Rectal smooth muscle tissue (tissue), 1 donor: ENCODE data around the gene SMARCD3.

ENCODE experiments used
- H3K27ac ChIP-seq: one replicate; pipeline ENCODE4 v1.7.0; 2013; ENCODE audit warnings: low read depth, low read length, inconsistent platforms
- H3K27me3 ChIP-seq: one replicate; pipeline ENCODE4 v1.7.0; 2013; ENCODE audit warnings: low read length; ENCODE audit not compliant: control insufficient read depth, insufficient read depth
- H3K36me3 ChIP-seq: one replicate; pipeline ENCODE4 v1.7.0; 2013; ENCODE audit warnings: low read length; ENCODE audit not compliant: control insufficient read depth, insufficient read depth
- H3K4me1 ChIP-seq: one replicate; pipeline ENCODE4 v1.7.0; 2013; ENCODE audit warnings: low read length; ENCODE audit not compliant: control insufficient read depth, insufficient read depth
- H3K4me3 ChIP-seq: one replicate; pipeline ENCODE4 v1.7.0; 2013; ENCODE audit warnings: low read length
- H3K9ac ChIP-seq: one replicate; pipeline ENCODE4 v1.7.0; 2013; ENCODE audit warnings: low read length

Gene SMARCD3

GRCh38 chr7:151207315-151207714 is 41.2 kb downstream of the SMARCD3 start:
- Histone ChIP-seq H3K4me1 (no peaks in the 10 kb centered on the region), H3K27me3 (peaks cover 6% of the 10 kb centered on the region), H3K4me3 (no peak overlapping the region), H3K9ac (no peak overlapping the region), H3K27ac (no peak overlapping the region), H3K36me3 (no peaks in the 10 kb centered on the region)

- Histone ChIP-seq H3K4me1 (no peaks in the 10 kb centered on the region), H3K36me3 (no peaks in the 10 kb centered on the region), H3K27ac (no peak overlapping the region), H3K9ac (no peak overlapping the region), H3K27me3 (peaks cover 6% of the 10 kb centered on the region), H3K4me3 (no peak overlapping the region)
Measured at GRCh38 chr7:151206914-151207313, 41.6 kb downstream of the SMARCD3 start.

GRCh38 chr7:151205730-151206129 is 42.8 kb downstream of the SMARCD3 start:
- no peaks in the 10 kb centered on the region for H3K4me1 ChIP-seq

GRCh38 chr7:151204383-151205032 is 44.0 kb downstream of the SMARCD3 start:
- H3K4me1 ChIP-seq, result no peaks in the 10 kb centered on the region
- no peak overlapping the region for H3K27ac ChIP-seq
- no peak overlapping the region for H3K9ac ChIP-seq
- H3K36me3 ChIP-seq, result no peaks in the 10 kb centered on the region
- no peak overlapping the region for H3K4me3 ChIP-seq
- H3K27me3 ChIP-seq, result peaks cover 6% of the 10 kb centered on the region

More at GRCh38 chr7:151205730-151206129, 42.8 kb downstream of the SMARCD3 start:
- H3K27me3 ChIP-seq, result peaks cover 6% of the 10 kb centered on the region
- H3K36me3 ChIP-seq, result no peaks in the 10 kb centered on the region
- H3K4me3 ChIP-seq, result no peak overlapping the region
- no peak overlapping the region for H3K9ac ChIP-seq
- H3K27ac ChIP-seq, result no peak overlapping the region

GRCh38 chr7:151202836-151203235 is 45.7 kb downstream of the SMARCD3 start:
- no peak overlapping the region for H3K9ac ChIP-seq
- H3K27ac ChIP-seq, result no peak overlapping the region
- peaks cover 6% of the 10 kb centered on the region for H3K27me3 ChIP-seq
- H3K4me3 ChIP-seq, result no peak overlapping the region
- H3K36me3 ChIP-seq, result no peaks in the 10 kb centered on the region
- H3K4me1 ChIP-seq, result no peaks in the 10 kb centered on the region

GRCh38 chr7:151201751-151202150 is 46.7 kb downstream of the SMARCD3 start:
- Histone ChIP-seq H3K4me1 (no peaks in the 10 kb centered on the region), H3K27ac (no peak overlapping the region), H3K36me3 (no peaks in the 10 kb centered on the region), H3K27me3 (peaks cover 6% of the 10 kb centered on the region), H3K9ac (no peak overlapping the region), H3K4me3 (no peak overlapping the region)

- H3K4me3 ChIP-seq, result no peak overlapping the region
- no peak overlapping the region for H3K9ac ChIP-seq
- no peaks in the 10 kb centered on the region for H3K36me3 ChIP-seq
- peaks cover 6% of the 10 kb centered on the region for H3K27me3 ChIP-seq
- H3K27ac ChIP-seq, result no peak overlapping the region
- no peaks in the 10 kb centered on the region for H3K4me1 ChIP-seq
Measured at GRCh38 chr7:151201344-151201743, 47.1 kb downstream of the SMARCD3 start.

GRCh38 chr7:151198945-151199848 is 49.3 kb downstream of the SMARCD3 start:
- no peaks in the 10 kb centered on the region for H3K4me1 ChIP-seq
- H3K27ac ChIP-seq, result no peak overlapping the region
- H3K4me3 ChIP-seq, result no peak overlapping the region
- no peaks in the 10 kb centered on the region for H3K36me3 ChIP-seq
- no peak overlapping the region for H3K9ac ChIP-seq
- H3K27me3 ChIP-seq, result peaks cover 7% of the 10 kb centered on the region

GRCh38 chr7:151197932-151198331 is 50.6 kb downstream of the SMARCD3 start:
- Histone ChIP-seq H3K27ac (no peak overlapping the region), H3K27me3 (peaks cover 5% of the 10 kb centered on the region)

GRCh38 chr7:151195616-151196450 is 52.7 kb downstream of the SMARCD3 start:
- no peaks in the 10 kb centered on the region for H3K36me3 ChIP-seq

More at GRCh38 chr7:151197932-151198331, 50.6 kb downstream of the SMARCD3 start:
- no peak overlapping the region for H3K9ac ChIP-seq
- H3K4me1 ChIP-seq, result no peaks in the 10 kb centered on the region
- no peaks in the 10 kb centered on the region for H3K36me3 ChIP-seq
- H3K4me3 ChIP-seq, result no peak overlapping the region

GRCh38 chr7:151194188-151194587 is 54.3 kb downstream of the SMARCD3 start:
- Histone ChIP-seq H3K4me3 (no peak overlapping the region), H3K27me3 (peaks cover 5% of the 10 kb centered on the region), H3K27ac (no peak overlapping the region), H3K4me1 (no peaks in the 10 kb centered on the region), H3K36me3 (no peaks in the 10 kb centered on the region), H3K9ac (no peak overlapping the region)

More at GRCh38 chr7:151195616-151196450, 52.7 kb downstream of the SMARCD3 start:
- Histone ChIP-seq H3K27ac (no peak overlapping the region), H3K4me3 (no peak overlapping the region), H3K9ac (no peak overlapping the region), H3K27me3 (peaks cover 5% of the 10 kb centered on the region), H3K4me1 (no peaks in the 10 kb centered on the region)
